CD4-positive, alpha-beta T cell treated with Interleukin-4 for 4 hours (primary cell): ENCODE results near the gene KRT81.
"Not testable (repeated sequence)": the region's sequence is repeated elsewhere in the genome, so short reads cannot be mapped to it uniquely, and the experiment has no call there.

Experiments used
- DNase-seq: peaks from one replicate; pipeline ENCODE4 v3.0.0-alpha.2; 2020

The KRT81 gene

DNA sequence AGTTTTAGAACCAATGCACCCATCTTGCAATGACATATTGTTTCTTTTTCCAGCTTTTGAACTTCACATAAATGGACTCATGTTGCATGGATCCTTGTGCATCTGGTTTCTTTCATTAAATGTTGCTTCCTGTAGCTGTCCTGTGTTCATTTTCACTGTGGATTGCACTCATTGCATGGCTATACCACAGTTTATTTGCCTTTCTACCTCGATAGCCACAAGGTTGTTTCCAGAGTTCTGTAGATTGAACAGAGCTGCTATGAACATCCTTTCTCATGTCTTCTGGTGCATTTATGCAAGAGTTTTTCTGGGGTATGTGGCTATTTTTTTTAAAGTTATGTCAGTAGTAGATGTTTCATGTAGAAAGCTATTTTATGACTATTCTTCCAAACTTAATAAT is 3.5 kb upstream of the KRT81 start:
- no peak for DNase-seq

DNA sequence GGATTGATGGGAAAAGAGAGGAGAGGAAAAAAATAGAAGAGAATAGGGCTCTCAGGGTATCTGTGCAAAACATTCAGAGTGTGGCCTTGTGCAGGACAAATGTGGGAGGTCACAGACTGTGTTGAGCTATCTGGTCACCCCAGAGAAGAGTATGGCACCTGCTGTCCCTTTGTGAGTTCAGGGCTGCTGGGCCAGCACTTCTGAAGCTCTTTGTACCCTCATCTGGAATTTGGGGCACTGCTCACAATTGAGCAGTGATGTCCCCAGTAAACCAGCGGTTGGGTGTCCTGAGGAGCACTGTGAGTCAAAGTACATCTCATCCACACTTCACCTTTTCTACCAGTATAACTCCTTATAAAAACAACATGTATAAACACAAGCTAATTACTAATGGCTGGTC is 2.6 kb upstream of the KRT81 start:
- no peak for DNase-seq

DNA sequence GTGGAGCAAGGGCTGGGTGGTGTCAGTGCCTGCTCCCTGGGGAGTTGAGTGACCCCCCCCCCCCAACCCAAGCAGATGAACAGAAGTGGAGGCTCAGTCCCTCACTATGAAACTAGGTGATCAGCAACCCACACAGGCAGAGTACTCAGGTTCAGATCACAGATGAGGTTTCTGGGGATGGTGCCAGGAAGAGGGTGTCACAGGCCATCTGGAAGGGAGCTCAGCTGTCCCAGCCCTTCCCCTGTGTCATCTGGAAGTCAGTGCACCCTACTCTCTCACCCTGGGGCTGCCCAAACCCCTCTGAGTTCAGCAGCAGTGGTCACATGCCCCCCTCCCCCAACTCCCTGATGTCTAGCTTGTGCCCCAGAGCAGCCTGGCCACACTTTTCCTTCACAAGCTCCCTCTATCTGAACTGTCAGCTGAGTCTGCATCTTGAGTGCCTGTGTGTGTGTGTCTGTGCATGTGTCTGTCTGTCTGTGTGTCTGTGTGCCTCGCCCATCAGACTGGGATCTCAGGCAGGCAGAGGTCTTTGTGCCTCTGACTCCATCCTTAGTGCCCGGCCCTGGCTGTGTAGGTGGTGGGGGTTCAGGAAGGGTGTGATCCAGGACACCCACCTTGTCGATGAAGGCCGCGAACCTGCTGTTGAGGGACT is 725 bp downstream of the KRT81 start:
- not testable (repeated sequence) for DNase-seq

DNA sequence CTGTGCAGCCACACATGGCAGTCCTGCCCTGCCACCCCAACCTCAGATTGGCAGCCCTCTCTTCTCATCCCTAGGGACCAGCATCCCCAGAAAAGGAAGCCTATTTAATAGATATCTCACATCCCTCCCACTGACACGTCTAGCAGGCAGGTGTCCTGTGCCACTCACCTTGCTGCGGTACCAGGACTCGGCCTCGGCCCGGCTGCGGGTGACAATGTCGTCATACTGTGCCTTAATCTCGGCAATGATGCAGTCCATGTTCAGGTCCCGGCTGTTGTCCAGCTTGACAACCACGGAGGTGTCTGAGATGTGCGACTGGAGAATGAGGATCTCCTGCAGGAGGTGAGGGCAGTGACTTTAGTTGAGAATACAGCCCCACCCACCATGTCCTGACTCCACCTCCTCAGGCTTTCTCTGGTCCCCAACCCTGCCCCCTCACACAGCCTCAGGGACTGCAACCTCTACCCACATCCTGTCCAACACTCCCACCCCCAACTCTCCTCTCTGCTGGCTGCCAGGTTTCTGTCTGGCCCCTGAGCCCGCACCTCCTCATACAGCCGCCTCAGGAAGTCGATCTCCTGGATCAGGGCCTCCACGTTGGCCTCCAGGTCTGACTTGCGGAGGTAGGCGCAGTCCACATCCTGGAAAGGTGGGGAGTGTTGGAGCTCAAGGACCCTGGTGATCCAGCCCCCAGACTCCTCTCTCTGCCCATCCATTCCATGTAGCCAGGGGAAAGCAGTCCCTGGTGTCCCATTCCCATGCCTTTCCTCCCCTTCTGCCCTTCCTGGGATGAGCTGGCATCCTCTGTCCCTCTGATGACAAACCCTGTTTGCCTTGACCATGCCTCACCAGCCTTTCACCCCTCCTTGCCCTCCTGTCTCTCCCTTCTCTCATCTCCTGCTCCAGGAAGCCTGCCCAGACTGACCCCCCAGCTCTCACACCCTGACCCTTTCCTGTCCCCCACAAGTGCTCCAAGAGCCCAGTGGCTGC is 3.2 kb downstream of the KRT81 start:
- not testable (repeated sequence) for DNase-seq

DNA sequence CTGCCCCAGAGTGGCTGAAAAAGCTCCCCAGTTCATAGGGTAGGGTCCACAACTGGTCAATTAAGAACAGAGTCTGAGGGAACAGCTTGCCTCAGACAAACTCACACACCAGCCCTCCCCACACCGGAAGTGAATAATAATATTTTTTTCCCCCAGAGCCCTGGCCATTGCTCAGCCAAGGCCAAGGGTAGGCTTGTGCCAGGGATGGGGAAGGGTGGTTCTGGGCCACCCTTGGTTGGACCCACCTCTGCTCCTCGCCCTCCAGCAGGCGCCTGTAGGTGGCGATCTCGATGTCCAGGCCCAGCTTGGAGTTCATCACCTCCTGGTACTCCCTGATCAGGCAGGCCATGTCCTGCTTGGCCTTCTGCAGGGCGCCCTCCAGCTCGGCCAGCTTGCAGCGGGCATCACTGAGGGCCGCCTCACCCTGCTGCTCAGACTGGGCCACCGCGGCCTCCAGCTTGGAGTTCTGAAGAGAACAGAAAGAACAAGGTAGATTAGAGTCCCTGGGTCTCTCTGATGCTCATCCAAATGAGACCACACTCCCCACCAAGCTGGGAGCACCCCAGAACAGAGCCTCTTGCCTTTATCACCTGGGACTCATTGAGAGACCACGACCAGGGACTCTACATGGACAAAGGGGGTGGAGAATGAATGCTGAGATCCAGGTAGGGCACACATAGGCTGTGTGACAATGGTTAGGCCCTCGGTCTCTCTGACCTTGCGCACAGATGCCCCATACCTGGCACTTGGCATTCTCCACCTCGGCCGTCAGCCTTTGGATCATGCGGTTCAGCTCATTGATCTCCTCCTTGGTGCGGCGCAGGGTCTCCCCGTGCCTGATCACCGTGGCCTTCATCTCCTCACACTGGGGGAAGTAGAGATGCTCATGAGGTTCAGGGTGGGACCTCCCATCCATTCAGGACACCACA is 4.2 kb downstream of the KRT81 start:
- not testable (repeated sequence) for DNase-seq

DNA sequence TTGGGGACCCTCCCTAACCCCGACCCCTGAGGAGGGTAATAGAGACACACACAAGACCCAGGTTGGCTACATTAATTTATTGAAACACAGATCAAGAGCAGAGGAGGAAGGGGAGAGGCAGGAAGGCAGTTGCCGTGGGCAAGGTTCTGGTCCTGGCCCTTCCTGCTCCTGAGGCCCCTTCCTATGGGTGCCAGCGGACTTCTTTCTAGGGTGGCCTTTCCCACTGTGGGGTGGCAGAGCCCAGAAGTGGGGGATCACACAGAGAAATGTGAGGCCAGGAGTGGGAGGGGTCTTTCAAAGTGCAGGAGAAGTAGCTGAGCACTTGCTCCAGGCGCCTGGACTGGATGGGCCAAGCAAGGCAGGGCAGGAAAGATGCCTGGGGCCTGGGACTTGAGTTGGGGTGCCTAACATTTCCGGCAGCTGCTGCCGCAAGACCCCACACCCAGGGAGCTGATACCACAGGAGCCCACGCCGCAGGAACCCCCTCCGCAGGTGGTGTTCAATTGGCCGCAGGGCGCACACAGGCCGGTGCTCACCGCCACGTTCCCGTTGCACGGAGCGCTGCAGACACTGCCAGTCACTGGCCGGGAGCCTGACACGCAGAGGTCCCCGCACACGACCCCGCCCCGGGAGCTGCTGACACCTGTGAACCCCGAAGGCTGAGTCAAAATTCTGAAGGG is 5.3 kb downstream of the KRT81 start:
- no peak for DNase-seq

DNA sequence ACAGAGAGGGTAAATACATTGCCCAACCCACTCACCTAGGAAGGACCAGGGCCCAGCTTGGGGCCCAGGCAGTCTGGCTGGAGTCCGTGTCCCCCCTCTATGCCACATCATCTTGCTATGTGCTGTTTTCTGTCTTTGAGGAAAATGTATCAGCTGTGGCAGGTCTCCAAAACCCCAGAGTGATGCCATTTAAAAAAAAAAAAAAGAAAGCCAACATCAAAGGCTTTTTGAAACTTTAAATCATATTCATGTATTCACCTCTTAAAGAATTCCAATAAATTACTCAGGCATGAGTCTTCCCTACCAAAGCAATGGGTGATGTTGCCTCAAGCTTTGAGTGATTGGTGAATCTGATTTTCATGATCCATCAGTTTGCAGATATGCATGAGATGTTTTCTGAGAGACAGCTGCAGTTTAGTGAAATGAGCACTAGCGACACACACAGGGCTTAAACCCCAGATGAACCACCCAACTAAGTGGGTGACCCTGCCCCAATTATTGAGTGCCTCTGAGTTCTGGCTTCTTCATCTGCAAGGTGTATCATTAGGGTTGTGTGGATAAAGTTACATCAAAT is 6.1 kb downstream of the KRT81 start:
- no peak for DNase-seq

DNA sequence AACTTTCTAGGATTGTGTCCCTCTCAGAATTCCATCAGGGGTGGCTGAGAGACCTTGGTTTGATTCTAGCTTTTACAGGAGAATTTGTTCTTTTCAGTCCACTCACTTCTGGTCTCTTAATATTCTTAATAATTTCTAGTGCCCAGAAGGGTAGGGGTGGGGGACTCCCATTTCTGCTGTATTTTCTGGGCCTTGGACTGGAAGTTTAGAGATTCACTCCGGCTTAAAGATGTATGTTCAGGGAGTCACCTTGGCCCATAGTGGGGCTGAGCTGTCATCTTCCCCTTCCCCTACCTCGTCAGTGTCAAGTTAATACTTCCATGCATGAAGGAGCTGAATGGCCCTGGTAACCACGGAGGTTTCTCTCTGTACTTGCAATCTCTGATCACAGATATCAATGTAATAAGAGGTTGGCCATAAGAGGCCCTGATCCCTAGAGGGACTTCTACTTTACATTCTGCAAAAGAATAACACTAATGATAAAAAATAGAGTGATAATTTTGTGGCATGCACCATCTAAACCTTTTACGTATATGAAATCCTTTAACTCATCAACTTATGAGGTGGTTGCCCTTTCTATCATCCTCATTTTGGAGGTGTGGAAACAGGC is 6.7 kb downstream of the KRT81 start:
- no peak for DNase-seq

DNA sequence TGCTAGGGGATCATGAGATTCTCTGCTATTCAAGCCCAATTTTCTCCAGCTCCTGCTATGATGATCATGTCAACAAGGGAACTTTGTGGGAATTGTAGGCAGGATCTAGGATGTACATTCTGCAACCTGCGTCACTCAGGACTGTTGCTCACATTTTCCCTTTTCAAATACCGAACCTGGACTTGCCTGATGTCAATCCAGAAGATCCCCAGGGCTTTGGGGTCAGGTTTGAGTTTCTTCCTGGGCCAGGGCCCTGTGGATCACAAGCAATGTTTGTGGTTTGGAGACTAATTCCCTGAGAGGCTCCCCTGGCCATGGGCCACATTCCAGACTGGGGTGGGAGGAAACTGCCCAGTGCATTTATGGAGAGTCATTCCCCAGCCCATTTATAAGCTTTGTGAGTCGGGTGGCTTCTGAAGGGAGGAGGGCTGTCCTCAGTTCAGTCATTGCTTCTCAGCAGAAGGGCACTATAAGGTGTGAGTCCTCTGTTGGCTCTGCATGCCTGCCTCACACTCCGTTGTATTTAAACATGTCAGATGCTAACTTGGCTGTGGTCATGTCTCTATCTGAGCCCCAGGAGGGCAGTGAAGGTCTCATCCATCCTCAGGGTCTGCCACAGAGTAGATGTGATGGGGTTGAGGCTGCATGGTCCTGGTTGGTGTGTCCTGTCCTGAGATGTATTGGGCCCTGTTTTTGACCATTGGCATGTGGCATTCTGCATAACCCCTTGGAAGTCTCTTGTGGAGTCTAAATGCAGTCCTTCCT is 10.4 kb downstream of the KRT81 start:
- DNase-seq = no peak

DNA sequence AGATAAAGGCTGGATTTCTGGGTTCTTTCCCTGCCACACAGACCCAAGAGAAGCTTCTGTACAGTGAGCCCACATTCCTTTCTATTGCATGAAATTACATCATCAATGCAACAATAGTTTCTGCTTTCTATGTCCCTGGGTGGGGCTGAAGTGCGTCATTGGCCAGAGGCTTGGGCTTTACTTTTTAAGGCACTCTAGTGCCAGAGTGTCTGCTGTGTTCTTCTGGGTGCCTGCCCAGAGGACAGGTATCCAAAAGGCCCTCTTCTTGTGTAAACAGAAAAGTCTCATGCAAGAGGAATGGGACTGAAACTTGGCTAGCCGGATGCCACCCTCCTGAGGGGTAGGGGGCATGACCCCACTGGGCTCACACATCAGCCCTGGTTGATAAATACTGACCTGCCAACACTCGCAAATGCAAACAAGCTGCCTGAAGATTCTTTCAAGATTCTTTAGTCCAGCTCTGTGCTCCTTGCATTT is 11.0 kb downstream of the KRT81 start:
- DNase-seq = no peak

DNA sequence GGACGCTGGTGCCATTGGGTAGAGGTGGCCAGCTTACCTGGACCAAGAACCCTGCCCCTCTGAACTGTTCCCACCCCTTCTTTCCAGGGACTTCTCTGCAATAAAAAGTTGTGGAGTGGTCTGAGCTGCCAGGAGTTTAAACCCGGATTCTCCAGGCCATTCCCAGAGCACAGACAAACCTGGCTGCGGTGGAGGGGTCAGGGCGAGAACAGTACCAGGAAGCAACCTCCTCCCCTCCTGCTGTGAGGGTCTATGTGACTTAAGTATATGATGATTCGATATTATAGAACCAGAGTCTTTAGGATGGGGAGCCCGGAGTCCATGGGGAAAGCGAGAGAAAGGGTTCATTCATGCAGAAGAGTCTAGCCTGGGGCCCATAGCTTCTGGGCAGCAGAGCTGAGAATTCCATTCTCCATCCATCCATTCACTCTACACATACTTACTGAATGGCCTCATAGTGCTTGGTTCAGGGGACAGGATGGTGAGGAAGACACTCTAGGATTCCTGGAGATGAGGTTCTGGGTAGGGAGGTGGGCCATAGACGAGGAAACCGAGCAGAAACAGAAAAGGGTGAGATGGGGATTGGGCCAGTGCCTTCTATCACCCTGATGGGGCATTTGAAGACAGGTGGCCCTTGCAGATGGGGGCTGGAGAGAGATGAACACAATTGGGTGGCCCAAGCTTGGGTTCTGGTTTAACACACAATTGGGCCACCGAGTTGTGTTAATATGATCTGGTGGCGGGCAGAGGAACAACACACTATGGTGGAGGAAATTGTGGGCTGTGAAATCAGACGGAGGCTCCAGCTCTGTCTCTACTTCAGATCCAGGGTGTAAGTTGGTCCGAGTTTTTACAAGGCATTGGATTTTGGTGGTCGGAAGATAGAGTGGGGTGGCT is 11.7 kb downstream of the KRT81 start:
- no peak for DNase-seq

DNA sequence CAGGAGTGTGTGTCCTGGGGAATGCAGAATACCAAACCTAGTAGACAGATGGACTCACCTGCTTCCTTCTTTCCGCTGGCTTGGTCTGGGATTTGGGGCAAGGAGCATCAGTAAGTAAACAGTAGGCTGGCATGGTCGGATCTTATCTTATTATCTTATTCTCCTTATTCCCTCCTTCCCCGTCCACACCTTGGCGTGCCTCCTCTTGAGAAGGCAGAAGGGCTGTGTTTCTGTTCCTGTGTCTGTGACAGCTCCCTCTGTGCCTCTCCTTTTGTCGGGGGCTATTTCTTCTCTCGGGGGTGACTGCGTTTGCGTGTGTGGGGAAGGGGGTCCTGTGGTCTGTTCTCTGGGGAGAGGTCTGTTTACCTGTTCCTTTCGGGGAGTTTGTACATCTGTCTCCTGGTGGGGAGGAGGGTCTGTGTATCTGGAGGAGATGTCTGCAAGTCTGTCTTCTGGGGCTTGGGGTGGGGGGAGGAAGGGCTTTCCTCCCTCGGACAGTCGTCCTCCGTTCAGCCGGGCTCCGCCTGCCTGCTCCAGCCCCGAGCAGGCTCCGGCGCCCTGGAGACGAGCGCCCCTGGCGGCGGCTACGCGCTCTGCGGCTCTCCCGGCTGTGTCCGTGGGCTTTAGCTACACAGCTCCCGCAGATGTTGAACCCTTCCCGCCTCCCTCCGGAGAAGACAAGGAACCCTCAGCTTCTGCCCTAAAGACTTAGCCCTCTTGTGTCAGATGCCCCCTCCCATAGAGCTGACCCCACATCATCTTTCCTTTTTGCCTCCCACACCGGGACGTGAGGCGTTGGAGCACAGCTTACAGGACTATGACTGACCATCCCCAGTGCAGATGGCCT is 12.5 kb downstream of the KRT81 start:
- peak; percentile 43 for DNase-seq

DNA sequence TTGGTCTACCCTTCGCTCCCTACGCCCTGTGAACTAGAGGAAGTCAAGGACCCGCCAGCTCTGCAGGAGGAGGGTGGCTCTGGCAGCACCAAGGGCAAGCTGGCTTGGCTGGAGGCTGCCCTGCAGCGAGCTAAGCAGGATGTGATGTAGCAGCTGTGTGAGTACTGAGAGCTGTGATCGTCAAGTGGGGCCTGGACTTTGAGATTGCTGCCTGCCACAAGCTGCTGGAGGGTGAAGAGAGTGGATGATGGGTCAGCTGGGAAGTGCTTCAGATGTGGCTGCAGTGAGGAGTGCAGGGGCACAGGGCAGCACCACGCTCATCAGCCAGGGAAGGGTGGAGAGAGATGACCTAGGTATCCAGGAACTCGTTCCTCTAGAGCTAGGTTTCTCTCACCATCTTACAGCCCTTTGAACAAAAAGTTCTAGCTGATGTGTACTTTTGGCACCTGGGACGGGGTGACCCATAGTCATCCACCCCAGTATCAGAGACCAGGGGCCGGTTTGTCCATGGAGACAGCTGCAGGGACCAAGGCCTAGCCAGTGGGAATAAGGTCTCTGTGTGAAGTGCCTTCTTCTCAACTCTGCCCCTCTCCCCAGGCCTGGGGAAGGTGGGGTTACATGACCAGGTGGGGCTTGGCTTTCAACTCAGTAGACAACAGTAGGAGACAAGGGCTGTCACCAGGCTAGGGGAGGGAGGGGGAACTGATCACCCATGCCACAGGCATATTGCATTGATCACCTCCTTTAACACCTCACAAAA is 13.7 kb downstream of the KRT81 start:
- DNase-seq = no peak

DNA sequence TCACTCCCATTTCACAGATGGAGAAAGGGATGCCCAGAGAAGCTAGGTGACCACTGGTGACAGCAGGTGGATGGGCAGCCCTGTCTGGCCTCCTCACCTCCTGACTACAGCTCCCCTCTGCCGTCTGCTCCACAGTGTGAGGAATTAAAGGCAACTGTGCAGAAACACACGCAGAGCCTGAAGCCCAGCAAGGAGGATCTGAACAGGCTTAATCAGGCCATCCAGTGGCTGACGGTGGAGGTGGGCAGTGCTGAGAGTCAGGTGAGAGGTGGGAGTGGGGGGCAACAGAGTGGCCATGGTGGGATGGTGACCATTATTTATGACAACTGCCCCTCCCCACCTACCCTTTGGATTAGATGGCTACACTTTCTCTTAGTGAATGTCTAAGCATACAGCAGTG is 15.6 kb downstream of the KRT81 start:
- no peak for DNase-seq

DNA sequence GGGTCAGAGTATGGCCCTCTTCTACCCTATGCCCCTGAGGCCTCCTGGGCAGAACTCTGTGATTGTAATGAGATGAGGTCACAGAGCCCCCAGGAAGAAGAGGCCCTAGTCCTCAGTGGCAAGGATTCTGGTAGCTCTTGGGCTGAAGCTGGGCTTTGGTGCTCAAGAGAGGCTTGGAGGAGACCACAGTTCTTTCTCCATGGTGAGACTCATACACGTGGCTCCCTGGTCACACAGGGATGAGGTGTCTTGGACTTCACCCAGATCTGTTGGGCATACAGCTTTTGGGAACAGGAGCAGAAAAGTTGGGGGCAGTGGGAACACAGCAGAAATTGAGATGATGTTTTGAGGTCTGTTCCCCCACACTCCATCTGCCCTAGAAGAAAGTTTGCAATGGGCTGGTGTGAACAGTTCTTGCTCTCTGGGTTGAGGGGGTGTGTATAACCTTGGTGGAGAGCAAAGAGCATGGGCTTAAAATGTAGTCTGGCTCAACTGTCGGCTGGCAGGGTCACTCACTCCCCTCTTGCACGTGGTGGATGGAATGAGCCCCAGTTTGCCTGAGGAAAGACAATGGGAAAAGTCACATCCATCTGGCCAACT is 16.7 kb downstream of the KRT81 start, which contains the start of gene KRT86:
KRT86 (plus strand) TSS at position 125 of the 600 bp plus-strand sequence. CDS start 27,272 bp downstream, outside the sequence.
- no peak for DNase-seq

DNA sequence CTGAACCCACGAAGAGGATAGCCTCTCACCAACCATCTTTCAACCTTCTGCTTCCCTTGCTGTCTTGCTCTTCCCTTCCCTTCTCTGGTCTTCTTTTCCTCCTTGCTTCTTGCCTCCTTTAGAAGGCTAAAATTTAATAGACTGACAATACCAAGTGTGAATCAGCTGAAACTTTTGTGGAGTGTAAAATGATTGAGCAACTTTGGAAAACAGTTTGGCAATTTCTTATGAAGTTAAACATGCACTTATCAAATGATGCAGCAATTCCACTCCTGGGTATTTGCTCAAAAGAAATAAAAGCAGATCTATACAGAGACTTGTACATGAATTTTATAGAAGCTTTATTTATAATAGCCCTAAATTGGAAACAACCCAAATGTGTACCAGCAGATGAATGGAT is 20.2 kb downstream of the KRT81 start:
- no peak for DNase-seq

DNA sequence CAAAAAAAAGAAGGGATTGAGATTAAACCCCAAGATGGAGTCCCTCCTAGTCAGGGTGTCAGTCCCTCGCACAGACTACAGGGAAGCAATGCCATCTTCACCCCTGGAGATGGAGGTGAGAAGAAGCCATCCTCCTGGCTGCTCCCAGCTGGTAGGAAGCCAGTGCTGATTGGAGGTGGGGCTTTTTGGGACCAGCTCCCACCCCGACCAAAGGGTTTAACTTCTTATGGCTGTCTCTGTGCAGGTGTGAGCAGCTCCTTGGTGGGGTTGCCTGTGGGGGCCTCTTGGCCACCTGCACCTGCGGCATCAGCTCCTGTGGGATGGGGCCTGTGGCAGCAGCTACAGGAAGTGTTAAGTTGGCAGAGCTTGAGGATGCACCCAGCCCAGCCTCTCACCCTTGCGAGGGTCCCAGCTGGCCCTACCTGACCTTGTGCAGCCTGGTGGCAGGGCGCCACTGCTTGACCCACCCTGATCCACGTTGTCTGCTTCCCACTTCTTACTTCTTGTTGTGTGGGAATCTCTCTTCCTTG is 20.7 kb downstream of the KRT81 start:
- no peak for DNase-seq
